HG03469 (cell line): ENCODE data around the gene SMU1.
"Not testable (repeated sequence)": the region's sequence is repeated elsewhere in the genome, so short reads cannot be mapped to it uniquely, and the experiment has no call there.

ENCODE experiments used
- ATAC-seq: cut with Tn5 transposase; IDR thresholded peaks from one replicate; pipeline ENCODE4 v1.9.1; 2021; ENCODE audit warnings: mild to moderate bottlenecking, moderate library complexity, moderate number of reproducible peaks; ENCODE audit not compliant: unreplicated experiment

The SMU1 gene

DNA sequence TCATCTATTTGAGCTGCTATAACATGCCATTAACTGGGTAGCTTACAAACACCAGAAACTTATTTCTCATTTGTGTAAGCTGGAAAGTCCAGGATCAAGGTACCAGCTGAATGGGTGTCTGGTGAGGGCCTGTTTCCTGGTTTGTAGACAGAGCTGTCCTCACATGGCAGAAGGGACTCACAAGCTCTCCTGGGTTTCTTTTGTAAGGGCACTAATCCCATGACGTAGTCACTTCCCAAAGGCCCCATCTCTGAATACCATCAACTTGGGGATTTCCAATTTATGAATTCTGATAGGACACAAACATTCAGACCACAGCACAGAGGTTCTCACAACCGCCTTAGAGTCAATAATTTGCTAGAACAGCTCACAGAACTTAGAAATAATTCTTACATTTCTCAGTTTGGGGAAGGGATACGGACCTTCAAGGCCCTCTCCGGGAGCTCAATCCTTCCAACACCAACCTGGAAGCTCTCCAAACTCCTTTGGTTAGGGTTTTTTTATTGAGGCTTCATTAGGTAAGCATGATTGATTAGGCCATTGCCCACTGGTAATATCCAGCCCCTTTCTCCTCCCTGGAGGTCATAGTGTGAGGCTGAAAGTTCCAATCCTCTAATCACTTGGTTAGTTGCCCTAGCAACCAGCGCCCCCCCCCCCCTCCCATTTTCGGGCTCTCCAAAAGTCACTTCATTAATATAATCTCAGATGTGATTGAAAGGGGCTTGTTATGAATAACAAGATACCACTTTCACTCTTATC, 59.0 kb downstream of the SMU1 start:
- no peak for ATAC-seq

- ATAC-seq: no peak
Observed at GRCh38 chr9:33014665-33015014, 61.8 kb downstream of the SMU1 start.

DNA sequence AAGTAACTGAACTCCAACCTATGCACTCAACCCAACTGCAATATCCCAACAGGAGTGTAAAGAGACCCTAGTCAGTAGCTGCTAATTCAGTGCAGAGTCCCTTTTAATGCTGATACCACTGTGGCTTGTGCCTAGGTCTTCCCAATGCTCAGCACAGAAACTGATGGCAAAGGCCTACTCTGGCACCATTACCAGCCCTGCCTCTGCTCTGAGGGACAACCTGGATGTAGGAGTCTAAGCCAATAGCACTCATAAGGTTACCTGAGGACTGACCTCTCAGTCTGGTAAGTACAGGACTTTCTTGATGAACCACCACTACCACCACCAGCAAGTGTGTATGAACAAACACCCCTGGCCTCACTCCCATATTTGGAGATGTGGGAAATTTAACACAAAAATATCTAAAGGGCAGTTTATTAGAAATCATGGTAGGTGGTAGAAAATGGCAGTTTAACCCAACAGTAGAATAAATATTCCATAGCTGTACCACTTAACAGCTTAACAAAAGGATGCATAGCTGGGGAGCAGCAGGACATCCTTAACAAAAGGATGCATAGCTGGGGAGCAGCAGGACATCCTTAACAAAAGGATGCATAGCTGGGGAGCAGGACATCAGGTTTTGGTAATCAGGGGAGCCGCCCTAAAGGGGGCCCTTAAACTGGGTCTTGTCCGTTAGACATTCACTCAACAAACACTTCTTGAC, 62.4 kb downstream of the SMU1 start:
- no peak for ATAC-seq

DNA sequence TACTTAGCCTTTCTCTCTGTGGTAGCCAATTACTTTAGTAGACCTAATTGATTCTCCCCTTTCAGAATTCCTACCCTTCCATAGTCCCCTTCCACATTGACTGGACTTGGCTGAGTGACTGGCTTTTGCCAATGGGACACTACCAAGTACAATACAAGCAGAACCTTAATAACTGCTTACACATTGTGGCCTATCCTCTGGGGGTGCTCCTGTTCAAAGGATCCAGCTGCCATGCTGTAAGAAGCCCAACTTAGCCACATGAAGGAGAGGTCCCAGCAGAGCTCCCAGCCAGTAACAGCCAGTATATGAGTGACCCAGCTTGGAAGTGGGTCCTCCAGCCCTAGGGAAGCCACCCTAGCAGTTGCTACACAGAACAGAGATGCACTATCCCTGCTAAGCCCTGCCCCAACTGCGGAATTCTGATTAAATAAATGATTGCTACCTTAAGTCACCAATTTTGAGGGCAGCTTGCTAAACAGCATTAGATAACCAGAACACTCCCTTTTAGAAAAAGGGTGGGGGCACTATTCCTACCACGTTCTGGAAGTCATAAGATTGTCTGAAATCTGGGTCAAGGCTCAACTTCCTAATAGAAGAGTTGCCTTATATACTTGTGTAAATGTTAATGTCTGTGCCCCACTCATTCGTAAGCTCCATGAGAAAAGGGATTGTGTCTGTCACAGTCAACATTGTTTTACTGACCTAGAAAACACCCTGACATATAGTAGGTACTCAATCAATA, 64.0 kb downstream of the SMU1 start:
- ATAC-seq: no peak

- ATAC-seq: no peak
Observed at GRCh38 chr9:33011831-33012230, 64.6 kb downstream of the SMU1 start.

GRCh38 chr9:33007755-33008154, 68.7 kb downstream of the SMU1 start:
- ATAC-seq: no peak

DNA sequence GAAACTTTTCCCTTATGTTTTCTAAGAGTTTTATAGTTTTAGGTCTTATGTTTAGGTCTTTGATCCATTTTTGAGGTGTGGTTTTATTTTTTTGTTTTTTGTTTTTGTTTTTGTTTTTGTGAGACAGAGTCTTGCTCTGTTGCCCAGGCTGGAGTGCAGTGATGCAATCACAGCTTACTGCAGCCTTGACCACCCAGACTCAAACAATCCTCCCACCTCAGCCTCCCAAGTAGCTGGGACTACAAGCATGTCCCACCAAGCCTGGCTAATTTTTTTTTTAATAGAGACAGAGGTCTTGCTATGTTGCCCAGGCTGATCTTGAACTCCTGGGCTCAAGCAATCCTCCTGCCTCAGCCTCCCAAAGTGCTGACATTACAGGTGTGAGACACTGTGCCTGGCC, 71.1 kb downstream of the SMU1 start:
- not testable (repeated sequence) for ATAC-seq

- not testable (repeated sequence) for ATAC-seq
Observed at GRCh38 chr9:33000682-33001055, 75.8 kb downstream of the SMU1 start.

- no peak for ATAC-seq
Observed at GRCh38 chr9:32992595-32993238, 83.8 kb downstream of the SMU1 start.

GRCh38 chr9:32991897-32992594, 84.4 kb downstream of the SMU1 start:
- no peak for ATAC-seq
